Activated T-helper 1 cell treated with anti-CD3 and anti-CD28 coated beads, Interleukin-12 subunit alpha, Interleukin-12 subunit beta, Interleukin-2, Interleukin-4 antibody, amounts not matched to agents 30 ng/mL and 10 ng/mL and 1 ng/mL, durations not matched to agents 14 hours and 24 hours and 36 hours (primary cell): ENCODE measurements around the gene CCBE1. TPM values are rescaled to one million over a fixed set of nuclear protein-coding genes. Genes with fewer than 3 reads are reported as not detected.

Experiments used
- DNase-seq: peaks from one replicate; pipeline ENCODE4 v3.0.0; 2021; ENCODE audit warnings: low spot score
- H3K27ac Mint-ChIP-seq: one replicate; pipeline ENCODE4 v1.8.0; 2021; ENCODE audit warnings: mild to moderate bottlenecking, mixed read lengths
- H3K27me3 Mint-ChIP-seq: one replicate; pipeline ENCODE4 v1.8.0; 2022; ENCODE audit warnings: mild to moderate bottlenecking, moderate library complexity, mixed read lengths; ENCODE audit not compliant: insufficient read depth
- H3K36me3 Mint-ChIP-seq: one replicate; pipeline ENCODE4 v1.8.0; 2021; ENCODE audit warnings: low read depth, mixed read lengths
- H3K4me1 Mint-ChIP-seq: one replicate; pipeline ENCODE4 v1.8.0; 2021; ENCODE audit warnings: low read depth, mixed read lengths
- H3K4me3 Mint-ChIP-seq: one replicate; pipeline ENCODE4 v1.8.0; 2021; ENCODE audit warnings: mild to moderate bottlenecking, moderate library complexity, mixed read lengths
- H3K9me3 Mint-ChIP-seq: one replicate; pipeline ENCODE4 v1.8.0; 2021; ENCODE audit warnings: mixed read lengths
- intact Hi-C: fragments of 100-400 bp; cut with micrococcal nuclease; formaldehyde crosslinking; loops from one replicate; pipeline ENCODE4 v1.15.1; 2024
- total RNA-seq: library from RNA; stranded (reverse); gene quantifications from 2 replicates; pipeline ENCODE4 v1.2.3, GENCODE V29; 2022

CCBE1 gene
- total RNA-seq, 1 donor from 2014 or later = not detected

DNA sequence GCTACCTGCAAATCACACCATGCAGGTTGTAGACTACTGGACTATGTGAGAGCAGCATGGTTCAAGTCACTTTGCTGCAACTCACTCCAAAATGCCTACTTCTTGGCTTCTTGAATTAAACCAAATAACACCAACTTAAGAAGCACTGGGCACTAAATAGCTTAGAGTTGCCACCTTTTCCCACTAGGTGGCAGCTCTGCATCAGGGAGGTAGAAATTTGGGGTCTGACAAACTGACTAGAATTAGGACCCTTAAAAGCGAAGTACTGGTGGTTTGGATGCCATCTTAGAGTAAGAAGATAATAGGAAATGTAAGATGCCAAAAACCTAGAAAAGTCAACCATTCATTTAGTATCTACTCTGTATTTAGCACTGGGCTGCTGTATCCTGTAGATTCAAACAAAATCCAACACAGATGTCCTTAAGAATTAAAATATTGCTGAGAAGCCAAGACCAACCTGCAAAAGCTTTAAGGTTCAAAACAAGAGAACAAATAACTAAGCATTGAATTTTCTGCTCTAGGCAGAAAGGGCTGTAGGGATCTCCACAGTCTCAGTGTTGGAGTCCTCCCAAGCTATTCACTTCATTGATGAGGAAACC is 65.5 kb downstream of the CCBE1 start:
- no peak overlapping the region for H3K4me3 Mint-ChIP-seq

DNA sequence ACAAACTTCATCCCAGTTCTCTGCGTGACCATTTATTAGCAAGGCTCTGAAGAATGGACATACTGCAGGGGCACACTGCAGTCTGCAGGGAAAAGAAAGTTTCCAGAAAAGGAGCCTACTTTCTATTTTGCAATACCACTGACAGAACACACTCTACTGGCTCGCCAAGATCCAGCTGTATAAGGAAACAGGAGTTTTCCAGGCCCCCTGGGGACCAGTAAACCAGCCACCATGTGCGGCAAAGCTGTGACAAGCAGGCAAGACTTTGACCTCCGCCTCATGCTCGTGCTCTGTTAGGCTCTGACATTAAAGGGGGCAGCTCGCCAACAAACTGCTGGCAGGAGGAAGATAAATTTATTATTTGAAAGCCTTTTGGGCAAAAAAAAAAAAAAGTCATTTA is 67.3 kb downstream of the CCBE1 start:
- Mint-ChIP-seq H3K9me3 (no peaks in the 10 kb centered on the region), H3K27me3 (peaks cover 2% of the 10 kb centered on the region), H3K4me3 (no peak overlapping the region), H3K27ac (no peak overlapping the region), H3K4me1 (no peaks in the 10 kb centered on the region), H3K36me3 (no peaks in the 10 kb centered on the region)
- no peak for DNase-seq
- intact Hi-C loops = loop anchor here (10.0 kb wide), 1 partner anchor 65 kb away; no protein-coding TSS in a partner anchor

More for the DNA sequence above, 65.5 kb downstream of the CCBE1 start:
- Mint-ChIP-seq H3K36me3 (no peaks in the 10 kb centered on the region), H3K27ac (no peak overlapping the region), H3K27me3 (peaks cover 6% of the 10 kb centered on the region), H3K4me1 (no peaks in the 10 kb centered on the region), H3K9me3 (no peaks in the 10 kb centered on the region)
- no peak for DNase-seq
- intact Hi-C loops = loop anchor here (1.0 kb wide), 1 partner anchor 192 kb away; no protein-coding TSS in a partner anchor

DNA sequence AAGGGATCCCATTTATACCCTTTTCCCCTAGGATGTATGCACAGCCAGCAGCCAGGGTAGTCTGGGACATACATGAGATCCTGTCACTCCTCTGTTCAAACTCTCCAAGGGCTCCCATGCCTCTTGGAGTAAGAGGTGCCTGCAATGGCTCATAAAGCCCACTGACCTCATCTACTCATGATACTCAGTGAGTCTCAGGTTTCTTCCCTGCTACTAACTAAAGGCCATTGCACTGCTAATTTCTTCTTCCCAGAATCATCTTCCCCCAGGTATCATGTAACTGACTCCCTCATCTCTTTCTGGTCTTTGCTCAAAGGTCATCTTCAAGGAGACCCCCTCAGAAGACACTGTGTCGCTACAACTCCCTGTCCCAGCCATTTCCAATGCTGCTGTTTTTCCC is 68.2 kb downstream of the CCBE1 start:
- Mint-ChIP-seq H3K27me3 (peaks cover 2% of the 10 kb centered on the region), H3K9me3 (no peaks in the 10 kb centered on the region), H3K4me1 (no peaks in the 10 kb centered on the region), H3K27ac (no peak overlapping the region), H3K4me3 (no peak overlapping the region), H3K36me3 (no peaks in the 10 kb centered on the region)
- no peak for DNase-seq
- intact Hi-C loops = loop anchor here (10.0 kb wide), 1 partner anchor 64 kb away; no protein-coding TSS in a partner anchor

DNA sequence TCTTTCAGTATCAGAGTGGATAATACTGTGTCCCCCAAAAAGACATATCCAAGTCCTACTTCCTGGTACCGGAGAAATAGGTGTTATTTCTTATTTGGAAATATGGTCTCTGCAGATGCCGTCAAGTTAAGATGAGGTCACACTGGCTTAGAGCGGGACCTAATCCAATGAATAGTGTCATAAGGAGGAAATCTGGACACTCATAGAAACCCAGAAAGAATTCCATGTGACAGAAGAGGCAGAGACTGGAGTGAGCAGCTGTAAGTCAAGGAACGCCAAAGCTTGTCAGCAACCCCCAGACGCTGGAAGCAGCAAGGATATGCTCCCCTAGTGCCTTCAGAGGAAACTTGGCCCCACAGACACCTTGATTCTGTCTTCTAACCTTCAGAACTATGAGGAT is 69.8 kb downstream of the CCBE1 start:
- no peaks in the 10 kb centered on the region for H3K9me3 Mint-ChIP-seq
- no peak overlapping the region for H3K27ac Mint-ChIP-seq
- intact Hi-C loops = loop anchor here (10.0 kb wide), 1 partner anchor 63 kb away; no protein-coding TSS in a partner anchor
- no peaks in the 10 kb centered on the region for H3K36me3 Mint-ChIP-seq
- no peaks in the 10 kb centered on the region for H3K27me3 Mint-ChIP-seq
- no peaks in the 10 kb centered on the region for H3K4me1 Mint-ChIP-seq
- H3K4me3 Mint-ChIP-seq = no peak overlapping the region
- DNase-seq = no peak

DNA sequence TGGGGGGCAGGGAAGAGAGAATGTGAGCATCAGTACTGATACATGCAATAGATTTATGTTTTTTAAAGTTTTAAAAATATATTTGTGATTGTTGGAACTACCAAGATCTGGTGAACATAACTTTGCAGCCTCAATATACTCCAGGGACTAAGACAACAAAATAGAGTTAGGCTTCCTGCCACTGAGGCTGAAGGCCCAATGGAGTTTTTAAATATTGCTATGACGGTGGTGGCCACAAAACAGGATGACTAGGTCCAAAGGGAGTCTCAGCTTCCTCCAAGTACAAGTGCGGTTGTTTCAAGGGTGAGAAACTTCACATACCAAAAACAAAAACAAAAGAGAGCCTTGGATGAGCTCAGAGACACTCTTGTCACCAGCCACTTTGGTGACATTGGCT is 72.9 kb downstream of the CCBE1 start:
- H3K27ac Mint-ChIP-seq = no peak overlapping the region
- no peaks in the 10 kb centered on the region for H3K36me3 Mint-ChIP-seq
- no peaks in the 10 kb centered on the region for H3K4me1 Mint-ChIP-seq
- H3K4me3 Mint-ChIP-seq = no peak overlapping the region
- H3K27me3 Mint-ChIP-seq = no peaks in the 10 kb centered on the region
- no peak for DNase-seq
- intact Hi-C loops = loop anchor here (10.0 kb wide), 1 partner anchor 60 kb away; no protein-coding TSS in a partner anchor
- H3K9me3 Mint-ChIP-seq = no peaks in the 10 kb centered on the region

DNA sequence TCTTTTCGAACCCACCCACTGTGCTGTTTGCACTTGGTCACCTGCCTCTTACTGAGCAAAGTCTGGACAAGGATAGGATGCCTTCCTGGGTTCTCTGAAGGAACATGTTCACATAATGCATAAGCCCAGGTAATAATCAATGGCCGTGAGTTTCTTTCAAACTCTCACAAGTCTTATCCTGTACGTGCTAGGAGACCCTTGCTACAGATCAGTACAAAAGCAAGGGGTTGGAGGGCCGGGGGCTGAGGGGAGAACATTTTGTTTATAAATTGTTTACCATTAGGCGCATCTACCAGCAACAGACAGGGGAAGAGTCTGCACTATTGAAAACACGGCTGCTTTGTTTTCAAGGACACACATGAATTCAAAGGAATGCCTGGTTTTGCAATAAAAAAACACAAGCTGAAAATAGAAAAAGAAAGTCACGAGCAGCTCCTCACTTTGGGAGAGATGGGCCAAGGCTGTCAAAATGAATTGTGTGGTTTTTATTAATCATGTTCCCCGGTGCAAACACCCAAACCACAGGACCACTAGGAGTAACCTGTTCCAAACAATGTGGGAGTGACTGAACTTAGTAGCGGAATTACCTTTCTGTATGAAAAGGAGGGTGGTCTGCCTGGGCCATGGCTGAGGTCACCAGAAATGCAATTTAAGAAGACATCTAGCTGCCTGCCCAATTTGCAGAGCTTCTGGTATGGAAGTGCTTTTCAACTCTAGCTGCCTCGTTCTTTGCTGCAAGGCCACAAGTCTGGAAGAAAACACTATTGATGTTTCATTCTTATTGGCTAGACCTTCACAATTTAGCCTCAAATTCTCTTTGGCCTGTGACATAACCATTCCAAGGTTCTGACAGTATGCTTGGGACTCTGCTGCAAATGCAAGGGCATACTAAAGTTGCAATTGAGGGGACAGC is 73.5 kb downstream of the CCBE1 start:
- Mint-ChIP-seq H3K9me3 (no peaks in the 10 kb centered on the region), H3K4me1 (no peaks in the 10 kb centered on the region), H3K27ac (no peak overlapping the region), H3K27me3 (no peaks in the 10 kb centered on the region), H3K36me3 (no peaks in the 10 kb centered on the region), H3K4me3 (no peak overlapping the region)
- DNase-seq = no peak
- intact Hi-C loops = loop anchor here (10.0 kb wide), 1 partner anchor 59 kb away; no protein-coding TSS in a partner anchor

DNA sequence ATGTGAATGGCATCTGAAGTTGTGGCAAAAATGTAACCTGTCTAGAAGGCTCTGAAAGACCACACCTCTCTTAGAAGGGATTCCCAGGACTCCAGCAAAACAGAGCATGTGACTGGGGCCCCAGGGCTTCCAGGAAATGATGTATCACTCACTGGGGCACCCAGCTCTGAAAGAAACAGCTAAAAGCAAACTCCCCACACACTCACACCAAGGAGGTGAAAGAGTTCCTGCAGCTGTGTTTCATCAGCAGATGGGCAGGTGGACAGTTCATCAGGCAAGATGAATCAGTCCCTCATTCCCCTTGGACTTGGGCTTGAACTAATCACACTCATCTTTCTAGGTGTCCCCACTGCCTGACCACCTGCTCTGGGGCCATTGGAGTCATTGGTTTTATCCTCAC is 76.2 kb downstream of the CCBE1 start:
- no peak overlapping the region for H3K4me3 Mint-ChIP-seq
- DNase-seq = no peak

DNA sequence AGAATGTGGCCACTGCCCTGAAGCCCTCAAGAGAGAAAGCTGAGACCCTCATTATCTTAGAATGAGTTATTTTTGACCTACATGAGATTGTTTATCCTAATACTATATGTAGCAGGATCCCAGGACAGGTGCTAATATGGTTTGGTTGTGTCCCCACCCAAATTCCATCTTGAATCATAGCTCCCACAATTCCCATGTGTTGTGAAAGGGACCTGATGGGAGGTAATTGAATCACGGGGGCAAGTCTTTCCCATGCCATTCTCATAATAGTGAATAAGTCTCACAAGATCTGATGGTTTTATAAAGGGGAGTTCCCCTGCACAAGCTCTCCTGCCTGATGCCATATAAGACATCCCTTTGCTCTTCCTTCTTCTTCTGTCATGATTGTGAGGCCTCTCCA is 76.8 kb downstream of the CCBE1 start:
- Mint-ChIP-seq H3K27ac (no peak overlapping the region), H3K4me1 (no peaks in the 10 kb centered on the region), H3K9me3 (no peaks in the 10 kb centered on the region), H3K36me3 (no peaks in the 10 kb centered on the region), H3K4me3 (no peak overlapping the region), H3K27me3 (no peaks in the 10 kb centered on the region)
- intact Hi-C loops = loop anchor here (10.0 kb wide), 1 partner anchor 56 kb away; no protein-coding TSS in a partner anchor
- DNase-seq = no peak

More for the DNA sequence above, 76.2 kb downstream of the CCBE1 start:
- no peaks in the 10 kb centered on the region for H3K36me3 Mint-ChIP-seq
- no peaks in the 10 kb centered on the region for H3K27me3 Mint-ChIP-seq
- no peak overlapping the region for H3K27ac Mint-ChIP-seq
- no peaks in the 10 kb centered on the region for H3K4me1 Mint-ChIP-seq
- no peaks in the 10 kb centered on the region for H3K9me3 Mint-ChIP-seq
- intact Hi-C loops = loop anchor here (10.0 kb wide), 1 partner anchor 56 kb away; no protein-coding TSS in a partner anchor

DNA sequence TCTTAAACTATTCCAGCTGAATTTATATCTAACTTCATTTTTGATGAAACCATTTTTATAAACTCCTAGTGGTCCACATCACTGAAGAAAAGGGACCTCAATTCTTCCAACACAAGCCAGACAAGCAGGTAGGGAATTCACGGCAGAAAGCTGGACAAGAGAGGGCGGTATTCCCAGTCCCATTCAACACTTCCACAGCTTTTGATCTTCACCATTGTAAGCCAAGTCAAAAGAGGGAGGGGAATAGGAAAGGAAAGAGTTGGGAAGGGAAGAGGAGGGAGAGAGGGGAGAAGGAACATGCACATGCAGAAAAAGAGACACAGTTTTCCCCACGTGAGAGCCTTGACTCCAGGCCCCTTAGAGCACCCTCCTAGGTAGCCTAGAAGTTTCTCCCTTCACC is 77.4 kb downstream of the CCBE1 start:
- H3K36me3 Mint-ChIP-seq = no peaks in the 10 kb centered on the region
- H3K4me1 Mint-ChIP-seq = no peaks in the 10 kb centered on the region
- no peak overlapping the region for H3K4me3 Mint-ChIP-seq
- intact Hi-C loops = loop anchor here (10.0 kb wide), 1 partner anchor 55 kb away; no protein-coding TSS in a partner anchor
- H3K27me3 Mint-ChIP-seq = no peaks in the 10 kb centered on the region
- no peaks in the 10 kb centered on the region for H3K9me3 Mint-ChIP-seq
- DNase-seq = no peak
- H3K27ac Mint-ChIP-seq = no peak overlapping the region

DNA sequence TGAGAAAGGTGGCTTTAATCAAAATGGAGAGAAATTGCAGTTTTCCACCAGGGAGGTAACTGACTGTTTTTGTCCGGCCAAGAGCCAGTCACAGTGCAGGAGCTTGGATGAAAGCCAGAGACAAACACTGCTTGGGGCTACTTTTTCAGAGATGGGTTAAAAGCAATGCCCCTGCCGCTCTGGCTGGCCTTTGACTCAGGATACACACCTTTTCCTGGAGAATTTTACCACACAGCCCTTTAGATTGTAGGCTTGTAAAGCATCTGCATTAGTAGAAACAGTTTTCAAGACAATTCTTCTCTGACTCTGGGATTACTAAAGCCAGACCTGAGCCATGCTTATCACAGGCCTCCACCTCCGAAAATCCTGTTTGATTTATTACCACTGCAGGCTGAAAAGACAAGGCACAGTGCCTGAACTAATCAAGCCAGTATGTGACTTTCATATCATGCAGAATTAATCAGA is 79.7 kb downstream of the CCBE1 start:
- no peaks in the 10 kb centered on the region for H3K9me3 Mint-ChIP-seq
- no peaks in the 10 kb centered on the region for H3K27me3 Mint-ChIP-seq
- H3K4me1 Mint-ChIP-seq = no peaks in the 10 kb centered on the region
- H3K27ac Mint-ChIP-seq = no peak overlapping the region
- H3K36me3 Mint-ChIP-seq = no peaks in the 10 kb centered on the region
- no peak overlapping the region for H3K4me3 Mint-ChIP-seq
- intact Hi-C loops = no loop called here
- no peak for DNase-seq

DNA sequence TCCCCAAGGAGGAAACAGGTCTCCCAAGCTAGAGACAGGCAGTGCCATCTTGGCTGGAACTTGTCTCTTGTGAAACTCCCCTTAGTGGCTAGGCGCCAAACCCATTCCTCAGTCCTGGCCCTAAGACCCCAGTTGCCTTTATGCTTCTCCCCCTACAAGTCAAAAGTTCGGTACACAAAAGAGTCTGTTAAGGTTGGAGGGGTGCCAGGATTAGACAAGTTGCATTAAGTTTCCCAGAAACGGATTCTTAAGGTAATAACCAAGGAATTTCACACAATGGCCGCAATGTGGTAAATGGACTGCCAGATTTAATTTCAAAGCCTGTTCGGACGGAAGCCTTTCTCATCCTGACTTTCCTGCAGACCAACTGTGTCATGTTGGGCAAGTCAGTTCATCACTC is 80.7 kb downstream of the CCBE1 start:
- DNase-seq = no peak
- H3K27me3 Mint-ChIP-seq = no peaks in the 10 kb centered on the region
- no peak overlapping the region for H3K27ac Mint-ChIP-seq
- H3K4me3 Mint-ChIP-seq = no peak overlapping the region
- no peaks in the 10 kb centered on the region for H3K4me1 Mint-ChIP-seq
- H3K36me3 Mint-ChIP-seq = no peaks in the 10 kb centered on the region
- no peaks in the 10 kb centered on the region for H3K9me3 Mint-ChIP-seq
- intact Hi-C loops = no loop called here

DNA sequence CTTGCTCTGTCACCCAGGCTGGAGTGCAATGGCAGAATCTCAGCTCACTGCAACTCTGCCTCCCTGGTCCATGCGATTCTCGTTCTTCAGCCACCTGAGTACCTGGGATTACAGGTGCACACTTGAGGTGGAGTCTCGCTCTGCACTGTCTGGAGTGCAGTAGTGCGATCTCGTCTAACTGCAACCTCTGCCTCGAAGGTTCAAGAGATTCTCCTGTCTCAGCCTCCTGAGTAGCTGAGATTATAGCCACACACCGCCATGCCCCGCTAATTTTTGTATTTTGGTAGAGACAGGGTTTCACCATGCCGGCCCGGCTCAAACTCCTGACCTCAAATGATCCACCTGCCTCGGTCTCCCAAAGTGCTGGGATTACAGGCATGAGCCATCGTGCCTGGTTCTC is 83.3 kb downstream of the CCBE1 start:
- peaks cover 2% of the 10 kb centered on the region for H3K27me3 Mint-ChIP-seq
- H3K4me1 Mint-ChIP-seq = no peaks in the 10 kb centered on the region
- no peak overlapping the region for H3K27ac Mint-ChIP-seq
- no peak overlapping the region for H3K4me3 Mint-ChIP-seq
- DNase-seq = no peak
- no peaks in the 10 kb centered on the region for H3K9me3 Mint-ChIP-seq
- intact Hi-C loops = no loop called here
- no peaks in the 10 kb centered on the region for H3K36me3 Mint-ChIP-seq

DNA sequence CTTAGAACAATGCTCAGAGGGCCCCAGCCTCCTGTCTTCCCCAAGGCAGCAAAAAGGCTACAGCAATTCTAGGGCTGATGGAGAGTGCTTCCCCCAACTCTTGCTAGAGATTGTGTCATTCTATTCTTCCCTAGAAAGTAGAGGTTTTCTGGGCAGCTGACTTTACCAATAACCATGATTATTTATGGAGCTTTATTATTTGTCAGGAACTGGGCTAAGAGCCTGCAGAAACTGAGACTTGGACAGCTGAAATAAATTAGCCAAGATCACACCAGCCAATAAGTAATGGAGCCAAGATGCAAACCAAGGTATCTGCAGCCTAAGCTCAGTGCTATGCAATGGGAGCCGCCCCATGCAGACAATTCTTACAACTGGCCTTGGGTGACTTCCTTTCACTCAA is 84.8 kb downstream of the CCBE1 start:
- H3K9me3 Mint-ChIP-seq = no peaks in the 10 kb centered on the region
- H3K36me3 Mint-ChIP-seq = no peaks in the 10 kb centered on the region
- H3K27me3 Mint-ChIP-seq = peaks cover 2% of the 10 kb centered on the region
- no peak overlapping the region for H3K27ac Mint-ChIP-seq
- H3K4me3 Mint-ChIP-seq = no peak overlapping the region
- intact Hi-C loops = no loop called here
- H3K4me1 Mint-ChIP-seq = no peaks in the 10 kb centered on the region
- DNase-seq = no peak
